HG03521 (cell line): Measurements from ENCODE around the gene TRIM25.
A peak's percentile ranks its signal among the peaks of the same experiment; 100 is the strongest.
"Not testable (repeated sequence)": the region's sequence is repeated elsewhere in the genome, so short reads cannot be mapped to it uniquely, and the experiment has no call there.

Source experiments
- ATAC-seq: cut with Tn5 transposase; IDR thresholded peaks from one replicate; pipeline ENCODE4 v1.9.1; 2021; ENCODE audit warnings: mild to moderate bottlenecking, moderate library complexity; ENCODE audit not compliant: unreplicated experiment

TRIM25 gene

GRCh38 chr17:56913867-56914580 is at the start of gene TRIM25:
TRIM25 (minus strand) TSS chr17:56914049; CDS start chr17:56913988, 61 bp downstream.
- peak; percentile 66 for ATAC-seq

- ATAC-seq, result peak; percentile 96
Observed at GRCh38 chr17:56960596-56961538, 47.0 kb upstream of the TRIM25 start, which contains the start of gene COIL. COIL (minus strand) TSS chr17:56961050; CDS start chr17:56961019, 31 bp downstream.

- ATAC-seq, result no peak
Observed at GRCh38 chr17:56956992-56957391, 43.1 kb upstream of the TRIM25 start.

- ATAC-seq, result no peak
Observed at GRCh38 chr17:56949595-56949994, 35.7 kb upstream of the TRIM25 start.

GRCh38 chr17:56948491-56948890 is 34.6 kb upstream of the TRIM25 start:
- no peak for ATAC-seq

- no peak for ATAC-seq
Observed at GRCh38 chr17:56947741-56948140, 33.9 kb upstream of the TRIM25 start.

- no peak for ATAC-seq
Observed at GRCh38 chr17:56945938-56946505, 32.2 kb upstream of the TRIM25 start.

- no peak for ATAC-seq
Observed at GRCh38 chr17:56943505-56944125, 29.8 kb upstream of the TRIM25 start.

- no peak for ATAC-seq
Observed at GRCh38 chr17:56939869-56940484, 26.1 kb upstream of the TRIM25 start.

- ATAC-seq, result not testable (repeated sequence)
Observed at GRCh38 chr17:56938206-56938605, 24.4 kb upstream of the TRIM25 start.

- no peak for ATAC-seq
Observed at GRCh38 chr17:56937687-56938086, 23.8 kb upstream of the TRIM25 start.

GRCh38 chr17:56936697-56937322 is 23.0 kb upstream of the TRIM25 start:
- ATAC-seq, result no peak

- no peak for ATAC-seq
Observed at GRCh38 chr17:56935461-56935860, 21.6 kb upstream of the TRIM25 start.

GRCh38 chr17:56934280-56934679 is 20.4 kb upstream of the TRIM25 start:
- no peak for ATAC-seq

GRCh38 chr17:56933868-56934267 is 20.0 kb upstream of the TRIM25 start:
- no peak for ATAC-seq

- no peak for ATAC-seq
Observed at GRCh38 chr17:56933151-56933745, 19.4 kb upstream of the TRIM25 start.

GRCh38 chr17:56930739-56931337 is 17.0 kb upstream of the TRIM25 start:
- no peak for ATAC-seq

GRCh38 chr17:56929362-56929969 is 15.6 kb upstream of the TRIM25 start:
- no peak for ATAC-seq

GRCh38 chr17:56928586-56928985 is 14.7 kb upstream of the TRIM25 start:
- no peak for ATAC-seq
